GM12892 (cell line): ENCODE data around the gene P2RY8.

Experiments used
- POLR2A ChIP-seq: IDR thresholded peaks from 2 replicates; pipeline ENCODE4 v1.6.1; 2011; ENCODE audit warnings: low read depth, low read length, control low read depth
- POLR2AphosphoS5 ChIP-seq: IDR thresholded peaks from 2 replicates; pipeline ENCODE4 v1.6.1; 2011; ENCODE audit warnings: low read depth, low read length, control low read depth
- TAF1 ChIP-seq: IDR thresholded peaks from 2 replicates; pipeline ENCODE4 v1.6.1; 2011; ENCODE audit warnings: low read depth, mild to moderate bottlenecking, control low read depth, low read length, borderline replicate concordance

- TF ChIP-seq POLR2A = no peak
- no peak for TF ChIP-seq POLR2AphosphoS5
- no peak for TF ChIP-seq TAF1
Measured at GRCh38 chrX:1519022-1519497, 17.9 kb downstream of the P2RY8 start.
